ENCODE results near the gene SLIT3. TPM values are rescaled to one million over a fixed set of nuclear protein-coding genes. Genes with fewer than 3 reads are reported as not detected.

SLIT3 gene
- total and polyA plus RNA-seq, 9 of the 15 experiments (the other 6 are each of a cell fraction or from before 2014, with no cell fraction given), result 0.01 to 0.04 TPM; not detected in 7

- intact Hi-C loops (cut with micrococcal nuclease) (no loop called here), in situ Hi-C loops (cut with MboI) (no loop called here)
- no peak for DNase-seq (ENCODE audit: extremely low read depth in 1 of 4, low spot score in 3 of 4)
- no TSS peak for BruUV-seq (replicated peaks)
- Histone ChIP-seq H3K4me3 (no peak overlapping the region), H3K27me3 (ENCODE audit: control insufficient read depth in 2 of 2, insufficient read depth in 2 of 2, low read length in 2 of 2) (peaks cover 0 to 17% of the 10 kb centered on the region in 2 experiments; a peak in 3 of 5 replicates), H3K9me3 (replicated peaks; ENCODE audit: control insufficient read depth, insufficient read depth, low read depth, low read length) (no peaks in the 10 kb centered on the region), H3K36me3 (ENCODE audit: control insufficient read depth, insufficient read depth, low read length) (no peaks in the 10 kb centered on the region), H3K4me2 (ENCODE audit: insufficient read depth, low read length) (no peak overlapping the region), H3K9ac (ENCODE audit: insufficient read depth in 1 of 2, low read depth in 2 of 2, low read length in 2 of 2) (no peak overlapping the region), H3K9me1 (ENCODE audit: control insufficient read depth, insufficient read depth, low read length) (no peaks in the 10 kb centered on the region), H3K4me1 (replicated peaks in 1 of 2; ENCODE audit: control insufficient read depth in 2 of 2, insufficient read depth in 2 of 2, low read length in 2 of 2) (no peaks in the 10 kb centered on the region), H3K79me2 (ENCODE audit: control insufficient read depth, insufficient read depth, low read length) (no peaks in the 10 kb centered on the region), H4K20me1 (replicated peaks; ENCODE audit: control insufficient read depth, insufficient read depth, low read length) (no peaks in the 10 kb centered on the region; the same call in 1 of the 2 replicates), H2AFZ (ENCODE audit: low read depth, low read length) (no peak overlapping the region), H3K27ac (ENCODE audit: extremely low read depth, low read depth, low read length) (no peak overlapping the region)
- no peak for FAIRE-seq
- ChIA-PET CTCF (ENCODE audit: low intra/inter-chr PET ratio) (interaction anchor here (0.7 kb wide), 1 partner anchor 1603 kb away, joined by 3 read pairs; no protein-coding TSS in a partner anchor), POLR2A (no interaction called here)
- WGBS (ENCODE audit: insufficient coverage, low coverage, missing lambda C conversion rate), result 5% methylated on average over 5 of the region's 5 CpGs
- no peak for ATAC-seq
- TF ChIP-seq ELK1 (CRISPR knock-in tag; IDR thresholded peaks at IDR 0.05), result no peak
- no peak for TF ChIP-seq ARID3B (CRISPR knock-in tag; IDR thresholded peaks at IDR 0.05; ENCODE audit: borderline replicate concordance)
- TF ChIP-seq ZNF589 (CRISPR knock-in tag; IDR thresholded peaks at IDR 0.05; ENCODE audit: low read depth), result no peak
- no peak for TF ChIP-seq SMARCC2 (IDR thresholded peaks at IDR 0.05; ENCODE audit: low read depth)
- no peak for TF ChIP-seq BCL6 (CRISPR knock-in tag; IDR thresholded peaks at IDR 0.05)
- TF ChIP-seq FUS (optimal IDR thresholded peaks at IDR 0.05; ENCODE audit: low read depth, low read length), result no peak
- TF ChIP-seq MTF1 (CRISPR knock-in tag; IDR thresholded peaks at IDR 0.05; ENCODE audit: borderline replicate concordance), result no peak
- no peak for TF ChIP-seq ZNF316 (IDR thresholded peaks at IDR 0.05)
- TF ChIP-seq, protein P1, sequence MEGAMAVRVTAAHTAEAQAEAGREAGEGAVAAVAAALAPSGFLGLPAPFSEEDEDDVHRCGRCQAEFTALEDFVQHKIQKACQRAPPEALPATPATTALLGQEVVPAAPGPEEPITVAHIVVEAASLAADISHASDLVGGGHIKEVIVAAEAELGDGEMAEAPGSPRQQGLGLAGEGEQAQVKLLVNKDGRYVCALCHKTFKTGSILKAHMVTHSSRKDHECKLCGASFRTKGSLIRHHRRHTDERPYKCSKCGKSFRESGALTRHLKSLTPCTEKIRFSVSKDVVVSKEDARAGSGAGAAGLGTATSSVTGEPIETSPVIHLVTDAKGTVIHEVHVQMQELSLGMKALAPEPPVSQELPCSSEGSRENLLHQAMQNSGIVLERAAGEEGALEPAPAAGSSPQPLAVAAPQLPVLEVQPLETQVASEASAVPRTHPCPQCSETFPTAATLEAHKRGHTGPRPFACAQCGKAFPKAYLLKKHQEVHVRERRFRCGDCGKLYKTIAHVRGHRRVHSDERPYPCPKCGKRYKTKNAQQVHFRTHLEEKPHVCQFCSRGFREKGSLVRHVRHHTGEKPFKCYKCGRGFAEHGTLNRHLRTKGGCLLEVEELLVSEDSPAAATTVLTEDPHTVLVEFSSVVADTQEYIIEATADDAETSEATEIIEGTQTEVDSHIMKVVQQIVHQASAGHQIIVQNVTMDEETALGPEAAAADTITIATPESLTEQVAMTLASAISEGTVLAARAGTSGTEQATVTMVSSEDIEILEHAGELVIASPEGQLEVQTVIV (CRISPR knock-in tag; IDR thresholded peaks at IDR 0.05; ENCODE audit: borderline replicate concordance), result no peak
- TF ChIP-seq GABPB2 (CRISPR knock-in tag; conservative IDR thresholded peaks at IDR 0.05), result no peak
- no peak for TF ChIP-seq ZNF212 (CRISPR knock-in tag; IDR thresholded peaks at IDR 0.05)
- TF ChIP-seq POLR2G (IDR thresholded peaks at IDR 0.05; ENCODE audit: low read depth, low read length), result no peak
- TF ChIP-seq POLR2A (conservative IDR thresholded peaks at IDR 0.05), result no peak
- no peak for TF ChIP-seq CEBPB (tag; IDR thresholded peaks at IDR 0.05)
- TF ChIP-seq NELFE (IDR thresholded peaks at IDR 0.05; ENCODE audit: insufficient read depth, insufficient read length), result no peak
- no peak for TF ChIP-seq KDM2B (CRISPR knock-in tag; IDR thresholded peaks at IDR 0.05)
- TF ChIP-seq YY1 (IDR thresholded peaks at IDR 0.05; ENCODE audit: borderline replicate concordance in 1 of 3, control insufficient read depth in 1 of 3, extremely low read depth in 1 of 3, insufficient read depth in 3 of 3, insufficient read length in 1 of 3, insufficient replicate concordance in 2 of 3, low read depth in 1 of 3, low read length in 2 of 3), result no peak
- no peak for TF ChIP-seq SRF (CRISPR knock-in tag; IDR thresholded peaks at IDR 0.05)
- TF ChIP-seq POLR3A (IDR thresholded peaks at IDR 0.05; ENCODE audit: borderline replicate concordance, extremely low read depth, insufficient read depth, insufficient read length), result no peak
Observed at GRCh38 chr5:168863021-168863420, 437.9 kb downstream of the SLIT3 start.
